Activated effector memory CD4-positive, alpha-beta T cell treated with Interleukin-2 at 50 U/mL for 16 hours (primary cell): ENCODE data around the gene JAKMIP3.

Source experiments
- DNase-seq: peaks from one replicate; pipeline ENCODE4 v3.0.0-alpha.2; 2020

The JAKMIP3 gene

DNA sequence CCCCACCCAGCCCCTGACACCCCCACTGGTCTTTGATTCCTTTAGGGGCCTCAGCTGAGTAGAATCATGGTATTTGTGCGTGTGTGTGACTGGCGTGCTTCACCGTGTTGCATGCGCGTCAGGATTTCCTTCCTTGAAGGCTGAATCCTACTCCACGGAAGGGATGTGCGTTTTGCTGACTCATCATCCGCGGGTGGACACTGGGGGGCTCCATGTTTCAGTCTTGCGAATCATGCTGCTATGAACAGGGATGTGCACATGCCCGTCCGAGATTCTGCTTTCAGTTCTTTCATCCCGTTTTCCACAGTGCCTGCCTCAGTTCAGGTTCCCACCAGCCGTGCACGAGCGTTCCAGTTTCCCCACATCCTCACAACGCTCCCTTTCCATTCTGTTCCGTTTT is 20.9 kb upstream of the JAKMIP3 start:
- DNase-seq, result no peak

- no peak for DNase-seq
Measured at GRCh38 chr10:132045324-132045723, 20.4 kb upstream of the JAKMIP3 start.

DNA sequence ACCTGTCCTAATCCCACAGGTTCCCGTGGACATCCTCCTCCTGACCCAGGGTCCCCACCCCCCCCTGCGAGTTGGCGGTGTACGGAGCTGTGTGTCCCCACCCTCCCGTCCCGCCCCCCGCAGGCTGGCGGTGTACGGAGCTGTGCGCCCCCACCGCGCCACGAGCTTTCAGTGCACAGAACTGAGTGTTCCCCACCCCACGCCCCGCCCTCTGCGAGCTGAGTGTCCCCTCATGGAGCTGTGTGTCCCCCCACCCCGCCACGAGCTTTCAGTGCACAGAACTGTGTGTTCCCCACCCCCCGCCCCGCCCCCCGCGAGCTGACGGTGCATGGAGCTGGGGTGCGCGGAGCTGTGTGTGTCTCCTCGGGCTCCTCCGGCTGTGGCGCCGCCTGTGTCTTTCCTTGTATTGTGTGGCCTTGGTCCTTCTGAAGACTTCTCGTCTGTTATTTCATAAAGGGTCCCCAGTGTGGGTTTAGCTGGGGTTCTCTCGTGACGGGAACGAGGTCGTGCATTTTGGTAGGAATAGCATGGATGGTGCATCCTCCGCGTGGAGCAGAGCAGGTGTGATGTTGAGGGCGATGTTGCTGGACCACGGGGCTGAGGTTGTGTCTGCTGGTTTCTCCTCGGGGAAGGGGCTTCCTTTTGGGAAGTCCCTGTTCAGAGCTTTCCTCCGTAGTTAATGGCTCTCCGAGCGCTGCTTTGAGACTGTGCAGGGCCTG is 18.0 kb upstream of the JAKMIP3 start:
- DNase-seq, result no peak

GRCh38 chr10:132048294-132048667 is 17.5 kb upstream of the JAKMIP3 start:
- DNase-seq, result no peak

DNA sequence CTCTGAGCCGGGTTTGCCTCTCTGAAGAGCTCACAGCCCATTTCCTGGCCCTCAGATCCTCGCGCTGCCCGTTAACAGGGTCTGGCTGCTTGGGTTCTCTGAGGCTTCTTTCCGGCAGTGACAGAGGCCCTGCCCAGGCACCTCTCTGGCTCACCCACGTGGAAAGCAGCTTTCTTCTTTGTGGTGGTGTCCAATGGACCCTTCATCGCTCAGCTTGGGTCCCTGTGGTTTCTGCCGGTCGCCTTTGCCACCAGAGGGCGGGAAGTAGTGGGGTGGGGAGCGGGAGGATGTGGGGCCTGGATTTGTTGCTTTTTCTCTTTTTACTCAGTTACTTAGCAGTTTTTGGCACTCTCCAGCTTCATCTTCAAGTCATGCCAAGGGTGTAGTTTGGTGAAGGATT is 15.6 kb upstream of the JAKMIP3 start:
- no peak for DNase-seq

DNA sequence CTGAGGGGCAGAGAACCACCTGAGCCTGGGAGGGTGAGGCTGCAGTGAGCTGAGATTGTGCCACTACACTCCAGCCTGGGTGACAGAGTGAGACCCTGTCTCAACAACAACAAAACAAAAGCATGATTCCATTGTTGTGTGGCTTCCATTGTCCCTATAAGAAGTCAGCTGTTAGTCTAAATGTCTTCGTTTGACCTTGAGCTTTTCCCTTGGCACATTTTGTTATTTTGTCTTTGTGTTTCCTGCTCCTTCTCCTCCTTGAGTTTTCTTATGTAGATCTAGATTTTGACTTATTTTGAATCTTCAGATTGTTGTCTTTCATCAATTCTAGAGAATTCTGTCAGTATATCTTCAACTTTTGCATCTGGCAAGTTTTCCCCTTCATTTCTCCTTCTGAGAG is 13.6 kb upstream of the JAKMIP3 start:
- DNase-seq, result no peak

DNA sequence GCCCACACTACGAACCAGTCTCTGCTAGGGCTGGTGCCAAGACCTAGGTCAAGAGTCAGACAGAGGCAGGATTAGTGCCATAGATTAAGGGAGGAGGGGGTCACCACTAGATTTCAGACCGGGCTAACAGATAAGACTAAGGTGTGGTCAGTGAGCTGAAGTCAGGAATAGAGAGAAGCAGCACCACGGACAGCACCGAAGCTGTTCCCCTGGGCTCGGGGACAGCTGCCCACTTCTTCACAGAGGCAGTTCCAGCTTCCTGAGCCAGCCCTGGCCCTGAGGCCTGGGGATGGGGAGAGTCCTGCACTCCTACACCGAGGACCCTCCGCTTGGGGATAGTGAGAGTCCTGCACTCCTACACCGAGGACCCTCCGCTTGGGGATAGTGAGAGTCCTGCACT is 11.2 kb upstream of the JAKMIP3 start:
- no peak for DNase-seq

GRCh38 chr10:132055616-132056015 is 10.1 kb upstream of the JAKMIP3 start:
- DNase-seq, result no peak

DNA sequence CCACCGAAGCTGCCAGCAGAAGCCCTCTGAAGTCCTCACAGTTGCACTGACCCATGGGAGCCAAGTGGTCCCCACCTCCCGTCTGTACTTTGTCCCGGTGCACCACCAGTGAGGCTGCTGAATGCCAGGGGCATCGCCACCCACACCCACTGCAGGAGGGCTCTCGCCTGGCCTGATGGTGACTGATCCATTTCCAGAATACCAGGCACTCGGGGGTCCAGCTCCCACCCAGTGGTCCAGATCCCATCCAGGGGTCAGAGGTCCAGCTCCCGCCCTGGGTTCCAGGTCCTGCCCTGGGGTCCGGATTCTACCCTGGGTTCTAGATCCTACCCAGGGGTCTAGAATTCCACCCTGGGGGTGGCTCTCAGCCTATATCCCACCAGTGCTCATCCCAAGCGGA is 9.1 kb upstream of the JAKMIP3 start:
- no peak for DNase-seq

- no peak for DNase-seq
Measured at GRCh38 chr10:132057191-132057681, 8.5 kb upstream of the JAKMIP3 start.

DNA sequence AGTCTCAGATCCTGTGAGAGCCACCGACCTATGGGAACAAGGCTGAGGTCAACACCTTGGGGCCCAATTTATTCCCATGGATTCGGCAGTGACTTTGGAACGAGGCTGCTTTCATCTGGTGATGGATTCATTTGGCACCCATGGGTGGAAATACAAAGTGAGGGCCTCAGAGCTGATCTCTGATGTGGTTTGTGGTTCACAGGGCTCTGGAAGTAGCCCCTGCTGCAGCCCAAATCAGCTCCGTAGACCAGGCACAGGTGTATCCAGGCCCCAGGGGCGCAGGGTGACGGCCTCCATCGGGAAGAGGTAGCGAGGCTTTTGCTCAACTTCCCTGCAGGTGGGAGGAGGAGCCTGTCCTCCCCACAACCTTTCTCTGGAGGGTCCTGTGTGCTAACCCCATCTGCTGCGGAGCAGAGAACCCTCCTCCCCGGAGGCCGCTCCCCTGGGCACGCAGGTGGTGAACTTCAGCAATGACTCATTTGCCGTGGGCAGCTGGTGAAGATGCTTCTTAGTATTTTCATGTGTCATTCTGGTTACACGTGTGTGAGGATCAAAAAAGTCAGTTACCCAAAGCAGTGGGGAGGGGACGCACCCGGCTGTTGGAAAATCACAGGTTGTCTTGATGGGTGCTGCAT is 7.5 kb upstream of the JAKMIP3 start:
- no peak for DNase-seq

- DNase-seq, result no peak
Measured at GRCh38 chr10:132058793-132059759, 6.7 kb upstream of the JAKMIP3 start.

DNA sequence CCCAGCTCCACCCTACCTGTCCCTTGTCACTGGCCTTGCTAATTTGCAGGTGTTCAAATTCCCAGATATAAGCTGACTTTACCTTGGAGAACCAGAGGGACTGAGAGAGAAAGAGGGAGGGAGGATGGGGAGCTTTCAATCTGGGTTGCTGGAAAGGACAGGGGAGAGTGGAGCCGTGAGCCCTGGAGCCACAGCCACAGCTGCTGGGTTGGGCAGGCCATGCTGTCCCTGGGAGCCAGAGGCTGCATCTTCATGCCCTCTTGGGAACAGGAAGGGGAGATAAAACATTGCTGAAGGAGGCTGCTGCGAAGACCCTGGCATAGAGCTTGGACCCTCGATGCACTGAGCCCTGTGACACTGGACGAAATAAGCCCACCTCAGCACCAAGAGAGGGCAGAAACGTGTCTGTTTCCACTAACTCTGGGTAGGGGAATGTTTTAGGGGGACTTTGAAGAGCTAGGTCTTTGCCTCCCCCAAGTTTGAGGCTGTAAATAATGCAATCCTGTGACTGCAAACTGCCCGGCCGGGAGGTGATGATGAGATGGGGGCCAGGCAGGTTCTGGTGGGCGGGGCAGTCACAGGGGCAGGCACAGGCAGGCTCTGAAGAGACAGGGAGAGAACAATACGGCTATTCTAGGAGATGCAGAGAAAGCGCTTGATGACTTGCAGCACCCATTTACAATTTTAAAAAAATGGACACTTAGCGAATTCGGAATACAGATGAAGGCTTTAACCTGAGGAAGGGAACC is 5.8 kb upstream of the JAKMIP3 start:
- no peak for DNase-seq

DNA sequence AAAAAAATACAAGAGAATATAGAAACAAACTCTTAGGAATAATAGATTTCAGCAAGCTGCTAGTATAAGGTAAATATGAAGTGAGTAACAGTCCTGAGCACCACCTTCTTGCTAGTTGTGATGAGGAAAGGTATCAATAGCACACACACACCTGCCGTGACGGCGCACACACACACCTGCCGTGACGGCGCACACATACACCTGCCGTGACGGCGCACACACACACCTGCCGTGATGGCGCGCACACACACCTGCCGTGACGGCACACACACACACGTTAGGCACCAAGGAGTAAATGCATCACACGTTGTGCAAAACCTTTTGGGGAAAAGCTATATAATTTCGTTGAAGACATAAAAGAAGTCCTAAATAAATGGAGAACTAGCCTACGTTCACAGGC is 4.7 kb upstream of the JAKMIP3 start:
- no peak for DNase-seq

GRCh38 chr10:132061465-132061864 is 4.3 kb upstream of the JAKMIP3 start:
- no peak for DNase-seq

DNA sequence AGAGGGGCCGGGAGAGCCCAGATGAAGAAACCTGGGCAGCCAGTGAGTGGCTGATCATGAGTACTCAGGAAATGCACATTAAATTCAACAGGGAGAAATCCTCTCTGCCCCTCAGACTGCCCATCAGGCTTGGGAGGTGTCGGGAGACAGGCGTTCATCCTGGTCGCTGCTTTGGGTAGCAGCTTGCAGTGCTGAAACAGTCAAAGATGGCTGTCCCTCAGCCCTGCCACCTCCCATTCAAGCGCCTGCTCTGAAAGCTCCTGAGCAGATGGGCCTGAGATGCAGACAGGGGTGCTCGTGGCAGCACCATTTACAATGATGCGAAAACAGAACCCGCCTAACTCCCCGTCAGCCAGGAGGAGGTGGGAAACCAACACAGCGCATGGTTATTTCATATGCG is 3.6 kb upstream of the JAKMIP3 start:
- no peak for DNase-seq

- DNase-seq, result no peak
Measured at GRCh38 chr10:132062641-132063390, 2.9 kb upstream of the JAKMIP3 start.

DNA sequence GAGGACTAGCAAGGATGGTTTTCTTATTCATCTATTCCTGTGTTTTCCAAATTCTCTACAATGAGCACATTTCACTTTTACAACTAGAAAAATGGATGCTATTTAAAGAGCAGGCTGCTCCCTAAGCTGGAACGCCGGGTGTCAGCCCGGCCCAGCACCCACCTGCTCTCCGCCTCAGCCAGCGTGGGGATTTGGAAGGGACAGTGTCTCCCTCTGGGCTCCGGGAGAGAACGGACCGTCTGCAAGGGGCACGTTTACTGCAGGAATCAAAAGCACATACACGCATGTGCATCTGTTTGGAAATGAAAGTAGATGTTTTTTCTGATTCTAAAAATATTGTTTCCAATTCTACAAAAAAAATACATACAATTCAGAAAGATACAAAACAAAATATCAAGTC is 2.3 kb upstream of the JAKMIP3 start:
- DNase-seq, result no peak

DNA sequence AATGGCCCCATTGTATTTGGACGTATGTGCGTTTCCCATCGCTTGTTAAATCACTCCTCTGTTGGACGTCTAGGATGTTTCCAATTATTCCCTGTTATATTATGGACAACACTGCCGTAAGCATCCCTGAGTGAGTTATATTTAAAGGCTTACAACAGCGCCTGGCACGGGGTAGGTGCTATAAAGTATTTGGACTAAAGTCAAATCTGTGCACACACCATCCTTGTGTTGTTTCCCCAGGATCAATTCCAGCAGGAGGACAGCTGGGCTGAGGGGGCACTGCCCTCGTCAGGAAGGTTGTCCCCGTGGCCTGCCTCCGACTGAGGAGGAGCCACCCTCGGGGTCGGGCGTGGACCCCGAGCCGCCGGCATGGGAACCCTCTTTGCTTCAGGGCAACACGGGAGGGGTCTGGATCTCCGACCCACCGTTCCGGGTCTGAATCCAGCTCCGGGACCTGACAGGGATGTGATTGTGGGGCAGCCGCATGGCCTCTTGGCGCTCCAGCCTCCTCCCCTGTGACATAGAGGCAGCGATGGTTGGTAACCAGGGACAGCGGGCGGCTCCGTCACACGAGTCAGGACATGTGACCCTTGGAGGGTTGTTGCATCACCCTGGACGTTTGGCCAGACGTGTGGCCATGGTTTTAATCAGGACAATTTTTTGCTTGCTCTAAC is 1.5 kb upstream of the JAKMIP3 start:
- DNase-seq, result no peak

GRCh38 chr10:132064771-132065437 is 842 bp upstream of the JAKMIP3 start:
- DNase-seq, result no peak

DNA sequence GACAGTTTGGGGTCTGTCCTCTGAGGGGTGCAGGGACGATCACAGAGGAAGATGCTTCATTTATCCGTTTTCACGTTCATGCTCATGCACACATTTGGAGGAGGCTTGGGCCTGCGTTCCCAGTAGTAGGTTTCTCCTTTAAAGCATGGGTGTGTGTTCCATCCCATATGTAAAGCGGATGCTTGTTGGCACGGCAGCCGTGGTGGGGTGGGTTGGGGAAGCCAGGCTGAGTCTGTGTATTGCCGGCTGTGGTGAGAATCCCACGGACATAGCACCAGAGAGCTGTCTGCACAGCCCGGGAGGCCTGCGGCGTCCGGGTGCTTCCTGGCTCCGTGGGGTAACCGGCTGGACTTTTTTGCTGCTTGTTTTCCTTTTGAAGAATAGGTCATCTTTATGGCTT is 440 bp downstream of the JAKMIP3 start:
- DNase-seq, result no peak
